AG09319 (cell line): ENCODE measurements around the gene MEGF8.

Source experiments
- DNase-seq: peaks from one replicate; pipeline ENCODE4 v3.0.0-alpha.2; 2010; ENCODE audit warnings: low read depth; ENCODE audit errors: extremely low read depth
- CTCF ChIP-seq: IDR thresholded peaks from 2 replicates; pipeline ENCODE4 v1.5.1; 2011; ENCODE audit warnings: low read depth, mild to moderate bottlenecking, inconsistent platforms, low read length, moderate library complexity

The MEGF8 gene

GRCh38 chr19:42397263-42398166 lies 72.1 kb downstream of the MEGF8 start:
- no peak for TF ChIP-seq CTCF
- no peak for DNase-seq

- no peak for DNase-seq
- TF ChIP-seq CTCF: no peak
Observed at GRCh38 chr19:42400404-42400803, 75.0 kb downstream of the MEGF8 start.

- TF ChIP-seq CTCF: peak; percentile 77
- no peak for DNase-seq
Observed at GRCh38 chr19:42401365-42402303, 76.2 kb downstream of the MEGF8 start.

- DNase-seq: no peak
- no peak for TF ChIP-seq CTCF
Observed at GRCh38 chr19:42402376-42403116, 77.1 kb downstream of the MEGF8 start.

GRCh38 chr19:42403586-42403985 lies 78.2 kb downstream of the MEGF8 start:
- no peak for TF ChIP-seq CTCF
- DNase-seq: no peak

- TF ChIP-seq CTCF: no peak
- no peak for DNase-seq
Observed at GRCh38 chr19:42406111-42406510, 80.7 kb downstream of the MEGF8 start.
